HG03457 (cell line): ENCODE measurements around the gene BMPER.

Experiments used
- ATAC-seq: cut with Tn5 transposase; IDR thresholded peaks from one replicate; pipeline ENCODE4 v1.9.1; 2021; ENCODE audit warnings: moderate number of reproducible peaks; ENCODE audit not compliant: unreplicated experiment

BMPER gene

GRCh38 chr7:34059136-34059828 lies 153.9 kb downstream of the BMPER start:
- no peak for ATAC-seq

- ATAC-seq: no peak
Measured at GRCh38 chr7:34060196-34060947, 155.0 kb downstream of the BMPER start.

DNA sequence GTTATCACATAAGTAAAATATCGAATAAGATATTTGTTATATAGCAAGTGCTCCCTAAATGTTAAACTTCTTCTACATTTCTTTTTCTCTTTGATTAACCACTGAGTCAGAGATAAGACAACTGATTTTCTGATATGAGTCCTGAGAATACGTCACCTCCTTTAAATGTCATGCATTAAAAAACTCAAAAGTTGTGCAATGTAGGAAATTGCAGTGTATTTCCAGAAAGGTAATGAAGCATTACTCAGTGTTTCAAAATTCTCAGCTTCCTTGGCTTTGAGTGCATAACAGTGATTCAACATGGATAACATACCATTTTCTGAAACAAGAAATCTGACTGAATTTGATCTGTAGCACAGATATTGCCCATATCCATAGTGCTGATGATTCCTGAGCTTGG lies 155.8 kb downstream of the BMPER start:
- ATAC-seq: no peak

GRCh38 chr7:34062341-34062740 lies 157.0 kb downstream of the BMPER start:
- no peak for ATAC-seq

DNA sequence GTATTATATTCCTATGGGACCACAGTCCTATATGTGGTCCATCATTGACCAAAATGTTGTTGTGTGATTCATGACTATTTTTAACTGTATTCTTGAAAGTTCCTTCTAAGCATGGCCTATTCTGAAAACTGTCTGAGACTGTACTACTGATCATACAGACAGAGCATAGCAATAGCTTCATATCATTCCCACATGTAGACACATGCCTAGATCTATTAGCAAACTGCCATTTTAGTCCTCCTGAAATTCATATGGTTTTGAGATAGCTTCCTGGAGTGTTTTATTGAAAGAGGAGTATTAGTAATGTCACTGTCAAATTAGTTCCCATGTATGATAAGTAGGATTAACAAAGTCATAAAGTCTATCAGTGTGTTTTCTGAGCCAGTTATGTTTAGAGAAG lies 157.5 kb downstream of the BMPER start:
- ATAC-seq: no peak

DNA sequence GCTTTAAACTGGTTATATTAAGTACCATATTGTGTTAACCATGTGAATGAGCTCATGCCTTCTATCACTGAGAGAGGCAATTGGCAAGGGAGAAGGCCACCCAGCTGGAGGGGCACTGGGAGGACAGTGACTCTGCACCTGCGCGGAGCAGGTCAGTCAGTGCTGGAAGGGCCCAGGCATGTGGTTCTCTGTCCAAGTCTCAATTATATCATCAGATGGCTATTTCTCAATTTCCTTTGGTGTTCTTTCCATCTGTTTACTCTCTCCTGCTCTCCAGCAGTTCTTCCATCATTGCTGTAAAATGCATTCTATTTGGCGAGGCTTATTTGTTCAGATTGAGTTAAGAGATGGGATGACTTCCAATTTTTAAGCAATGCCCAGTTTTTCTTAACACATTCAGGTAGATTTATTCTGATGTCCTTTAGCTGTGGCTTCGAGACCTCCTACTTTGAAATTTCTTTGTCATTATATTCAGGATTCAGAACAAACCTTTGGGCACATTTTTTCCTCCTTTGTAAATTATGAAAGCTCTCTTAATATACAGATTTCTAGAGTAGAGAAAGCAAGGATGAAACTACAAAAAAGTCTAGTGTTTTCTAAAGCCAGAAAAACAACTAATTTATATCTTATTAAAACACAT lies 159.3 kb downstream of the BMPER start:
- ATAC-seq: no peak

DNA sequence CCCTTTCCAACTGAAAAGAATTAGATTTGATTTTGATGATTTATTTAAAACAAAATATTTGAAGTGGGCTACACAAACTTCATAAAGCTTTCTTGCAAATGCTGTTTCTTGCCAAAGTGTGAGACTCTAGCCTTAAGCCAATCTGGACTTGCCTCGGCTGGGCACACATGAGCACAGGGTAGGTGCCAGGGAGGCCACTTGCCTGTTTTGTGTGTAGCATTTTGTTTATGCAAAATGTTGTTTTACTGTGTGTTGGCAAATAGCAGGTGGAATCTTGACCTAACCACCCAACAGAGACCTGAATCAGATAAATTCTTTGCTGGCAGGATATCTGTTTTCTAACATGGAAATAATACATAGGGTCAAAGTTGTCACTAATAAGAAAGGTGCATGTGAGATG lies 161.1 kb downstream of the BMPER start:
- ATAC-seq: no peak

DNA sequence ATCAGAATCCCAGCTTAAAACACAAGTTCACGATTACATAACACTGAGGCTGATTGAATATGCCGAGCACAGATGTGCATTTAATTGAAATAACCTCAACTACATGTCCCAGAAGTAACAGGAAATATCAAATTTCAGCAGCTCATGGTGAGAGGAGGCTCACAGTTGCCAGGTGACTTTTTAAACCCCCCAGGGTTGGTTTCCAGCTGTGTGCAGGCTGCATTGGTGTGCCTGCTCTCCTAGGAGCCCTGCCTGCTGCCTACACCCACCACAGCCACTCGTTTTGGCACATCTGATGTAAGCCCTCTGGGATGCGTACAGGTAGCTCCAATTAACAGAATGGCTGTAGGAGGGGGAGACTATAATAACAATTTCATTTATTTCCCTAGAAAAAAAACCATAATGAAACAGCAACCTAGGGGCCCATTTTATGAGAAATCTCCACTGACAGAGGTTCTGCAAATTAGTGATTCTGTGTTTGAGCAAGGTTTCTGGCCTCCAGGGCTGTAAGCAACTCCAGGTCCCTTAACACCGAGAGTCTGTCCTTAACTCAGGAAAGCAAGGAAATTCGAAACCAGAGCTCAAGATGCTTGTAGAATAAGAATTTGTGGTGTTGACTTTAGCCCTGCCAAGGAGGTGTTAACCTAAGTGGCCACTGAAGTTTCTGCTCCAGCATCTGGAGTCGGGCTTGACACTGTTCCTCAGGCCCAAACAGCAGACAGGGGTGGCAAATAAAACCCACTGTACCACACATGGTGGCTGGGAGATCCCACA lies 161.9 kb downstream of the BMPER start:
- no peak for ATAC-seq

DNA sequence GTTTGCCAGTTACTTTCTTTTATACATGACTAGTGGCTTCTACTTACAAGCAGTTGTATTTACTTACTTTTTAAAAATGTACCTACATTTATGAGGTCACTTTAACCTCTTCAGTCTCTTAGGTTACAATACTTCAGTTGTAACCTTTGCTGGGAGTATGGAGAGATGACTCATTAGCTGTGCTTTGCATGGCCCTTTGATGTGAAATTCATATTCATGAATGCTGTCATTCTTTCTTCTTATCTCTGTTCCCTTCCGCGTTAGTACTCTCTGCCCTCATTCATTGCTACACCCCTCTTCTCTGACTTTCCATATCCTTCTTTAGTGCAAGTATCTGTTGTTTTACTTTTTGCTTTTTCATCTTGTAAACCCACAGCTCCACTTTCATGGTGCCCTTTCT lies 164.3 kb downstream of the BMPER start:
- no peak for ATAC-seq

- no peak for ATAC-seq
Measured at GRCh38 chr7:34070511-34071323, 165.4 kb downstream of the BMPER start.

DNA sequence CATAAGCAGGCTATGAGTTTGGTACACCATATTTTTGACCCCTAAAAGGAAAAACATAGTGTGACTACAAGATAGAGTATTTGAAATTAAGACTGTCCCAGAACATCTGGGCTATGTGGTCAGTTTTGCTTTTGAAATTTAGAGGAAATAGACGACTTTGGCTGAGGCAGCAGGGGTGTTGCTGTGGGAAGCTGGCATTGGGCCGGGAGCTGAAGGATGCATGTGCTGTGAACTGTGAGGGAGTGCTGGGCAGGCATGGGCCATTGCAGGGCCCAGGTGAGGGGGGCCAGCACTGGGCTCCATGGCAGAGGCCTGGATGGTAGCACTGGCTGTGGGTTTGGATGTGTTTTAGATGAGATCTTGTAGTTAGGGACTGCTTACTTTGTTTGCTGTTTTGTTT lies 168.3 kb downstream of the BMPER start:
- ATAC-seq: no peak

- ATAC-seq: no peak
Measured at GRCh38 chr7:34074421-34074820, 169.1 kb downstream of the BMPER start.

GRCh38 chr7:34075523-34076370 lies 170.4 kb downstream of the BMPER start:
- no peak for ATAC-seq

DNA sequence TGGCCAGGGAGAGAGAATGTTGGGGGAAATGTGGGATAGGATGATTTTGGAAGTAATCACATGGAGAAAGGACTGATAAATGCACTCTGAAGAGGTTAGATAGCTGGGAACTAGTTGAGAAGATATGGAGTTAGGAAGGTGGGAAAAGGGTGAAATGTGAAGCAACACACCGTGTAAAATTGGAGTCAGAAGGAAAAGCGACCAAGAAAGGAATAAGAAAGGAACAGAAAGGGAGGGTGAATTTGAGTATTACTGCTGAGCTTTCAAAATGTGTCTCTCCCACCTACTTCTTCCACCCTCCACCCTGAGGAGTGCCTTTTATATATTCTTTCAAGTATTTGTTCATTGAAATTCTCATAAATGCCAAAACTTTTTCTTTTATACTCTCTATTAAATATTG lies 171.8 kb downstream of the BMPER start:
- no peak for ATAC-seq

- no peak for ATAC-seq
Measured at GRCh38 chr7:34078864-34079263, 173.5 kb downstream of the BMPER start.

- no peak for ATAC-seq
Measured at GRCh38 chr7:34080513-34080912, 175.2 kb downstream of the BMPER start.

GRCh38 chr7:34081935-34082334 lies 176.6 kb downstream of the BMPER start:
- ATAC-seq: no peak

DNA sequence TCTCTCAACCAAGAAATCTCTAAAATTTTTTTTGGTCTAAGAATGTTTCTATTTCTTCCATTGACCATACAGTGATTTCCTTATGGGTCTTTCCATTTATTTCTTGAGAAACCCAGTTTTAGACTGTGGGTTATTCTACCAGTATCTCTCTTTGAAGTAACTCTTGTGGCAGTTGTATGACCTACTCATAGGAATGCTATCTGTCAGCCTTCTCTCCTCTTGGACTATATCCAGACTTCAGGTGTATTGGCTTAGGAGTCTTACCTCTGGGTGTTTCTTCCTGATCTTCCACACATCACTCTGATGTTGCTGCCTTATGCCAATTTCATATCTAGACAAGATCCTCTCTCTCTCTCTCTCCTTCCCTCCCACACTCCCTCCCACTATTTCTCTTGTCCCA lies 178.1 kb downstream of the BMPER start:
- no peak for ATAC-seq

DNA sequence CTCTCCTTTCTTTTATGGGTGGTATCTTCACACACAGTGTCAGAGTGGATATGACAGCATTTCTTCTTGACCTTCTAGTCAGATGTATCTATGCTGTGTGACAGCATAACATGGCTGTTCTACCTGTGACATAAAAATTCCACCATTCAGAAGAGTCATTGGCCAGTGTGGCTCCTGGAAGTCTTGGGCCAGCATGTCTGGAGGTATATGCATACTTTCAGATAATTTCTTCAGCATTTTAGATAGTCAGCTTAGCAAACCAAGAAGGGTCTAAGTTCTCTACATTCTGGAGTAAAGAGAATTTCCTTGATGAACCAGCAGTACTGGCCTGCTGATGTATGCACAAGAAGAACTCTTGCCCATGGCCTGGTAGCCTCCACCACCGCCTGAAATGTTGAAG lies 179.3 kb downstream of the BMPER start:
- ATAC-seq: no peak

DNA sequence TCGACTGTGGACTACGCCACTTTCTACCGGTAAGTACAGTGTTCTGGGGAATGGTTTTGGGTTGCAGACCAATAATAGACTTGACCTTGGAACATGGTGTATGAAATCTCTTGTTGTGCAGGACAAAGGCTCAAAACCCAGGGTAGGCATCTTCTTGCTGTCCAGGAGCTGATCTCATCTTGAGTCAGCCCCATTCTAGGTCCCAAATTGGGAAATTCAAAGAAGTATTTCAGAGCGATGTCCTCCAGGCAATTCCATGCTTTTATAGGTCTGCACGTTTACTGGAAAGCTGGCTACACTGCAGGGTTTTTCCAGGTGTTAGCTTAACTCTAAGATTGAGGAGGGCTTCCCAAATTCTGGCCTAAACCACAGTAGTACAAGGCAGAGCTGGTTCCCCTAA lies 180.7 kb downstream of the BMPER start:
- ATAC-seq: no peak
